NCI-H128 (cell line): ENCODE results near the gene NRXN3.
"Not testable (repeated sequence)": the region's sequence is repeated elsewhere in the genome, so short reads cannot be mapped to it uniquely, and the experiment has no call there.

Experiments
- DNase-seq: peaks from one replicate; lab custom pipeline; 2025; ENCODE audit not compliant: unreplicated experiment; lab: John Stamatoyannopoulos, UW

Gene NRXN3

DNA sequence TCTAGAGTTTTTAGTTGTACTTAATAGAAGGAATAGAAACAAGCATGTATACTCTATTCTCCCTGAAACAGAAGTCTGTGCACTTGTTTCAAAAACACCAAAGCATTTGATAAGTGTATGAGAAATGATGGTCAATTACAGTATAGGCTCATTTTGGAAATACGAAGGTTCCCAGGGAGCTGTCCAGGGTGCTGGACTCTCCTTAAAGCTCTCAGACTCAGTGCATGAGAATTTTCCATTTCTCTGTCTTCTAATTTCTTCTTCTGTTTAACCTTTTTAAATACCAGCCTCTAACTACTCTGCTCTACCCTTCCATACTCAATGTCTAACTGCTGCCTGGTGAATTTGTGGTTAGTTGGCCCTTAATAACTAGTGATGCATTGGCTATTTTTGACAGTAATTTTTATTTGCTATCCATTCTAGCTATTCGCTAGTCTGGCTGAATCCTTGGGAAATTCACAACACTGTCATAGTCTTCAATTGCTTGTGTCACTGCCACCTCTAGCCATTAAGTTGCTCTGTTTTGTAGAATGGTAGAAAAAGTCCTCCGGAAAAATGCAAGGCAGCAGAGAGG lies 229.2 kb downstream of the NRXN3 start:
- DNase-seq = no peak

DNA sequence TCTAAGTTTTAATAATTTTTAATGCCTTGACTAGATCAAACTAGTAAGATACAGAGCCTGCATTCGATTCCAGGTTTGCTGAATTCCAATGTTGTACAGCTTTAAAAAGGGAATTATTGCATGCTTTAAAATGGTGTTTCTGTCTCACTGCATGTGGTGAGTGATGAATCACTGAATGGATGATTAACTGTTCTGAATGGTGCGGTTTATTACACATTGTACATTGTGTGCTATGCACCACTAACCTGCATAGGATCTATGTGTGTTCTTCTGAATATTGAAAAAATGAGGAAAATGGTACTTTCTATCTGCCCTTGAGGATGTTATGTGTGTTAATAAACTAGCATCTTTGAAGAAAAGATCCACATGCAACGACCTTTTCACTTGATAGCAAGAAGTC lies 231.7 kb downstream of the NRXN3 start:
- DNase-seq = no peak

DNA sequence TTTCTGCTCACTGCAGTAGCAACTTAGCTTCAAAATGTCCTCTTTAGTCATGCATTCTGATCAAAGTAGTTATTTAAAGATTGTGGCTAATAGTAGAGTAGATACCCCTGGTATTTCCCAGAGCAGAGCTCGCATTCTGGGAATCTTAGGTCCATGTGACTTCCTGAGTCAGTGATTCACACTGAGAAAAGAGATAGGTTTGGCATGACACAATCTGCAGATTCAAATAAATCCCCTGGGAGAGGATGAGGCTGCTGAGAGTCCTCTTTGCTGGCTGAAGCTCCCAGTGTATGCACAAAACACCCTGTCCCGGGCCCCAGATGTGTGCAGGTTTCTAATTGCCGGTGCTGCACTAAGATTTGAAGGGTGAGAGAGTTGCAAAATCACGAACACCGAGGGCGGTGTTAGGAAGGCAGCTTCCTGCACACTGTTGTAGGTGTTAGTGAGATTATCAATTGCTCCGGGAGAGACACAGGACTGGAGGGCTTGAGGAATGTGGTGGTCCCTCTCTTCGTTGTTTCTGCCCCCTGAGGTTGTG lies 233.2 kb downstream of the NRXN3 start:
- DNase-seq = no peak

DNA sequence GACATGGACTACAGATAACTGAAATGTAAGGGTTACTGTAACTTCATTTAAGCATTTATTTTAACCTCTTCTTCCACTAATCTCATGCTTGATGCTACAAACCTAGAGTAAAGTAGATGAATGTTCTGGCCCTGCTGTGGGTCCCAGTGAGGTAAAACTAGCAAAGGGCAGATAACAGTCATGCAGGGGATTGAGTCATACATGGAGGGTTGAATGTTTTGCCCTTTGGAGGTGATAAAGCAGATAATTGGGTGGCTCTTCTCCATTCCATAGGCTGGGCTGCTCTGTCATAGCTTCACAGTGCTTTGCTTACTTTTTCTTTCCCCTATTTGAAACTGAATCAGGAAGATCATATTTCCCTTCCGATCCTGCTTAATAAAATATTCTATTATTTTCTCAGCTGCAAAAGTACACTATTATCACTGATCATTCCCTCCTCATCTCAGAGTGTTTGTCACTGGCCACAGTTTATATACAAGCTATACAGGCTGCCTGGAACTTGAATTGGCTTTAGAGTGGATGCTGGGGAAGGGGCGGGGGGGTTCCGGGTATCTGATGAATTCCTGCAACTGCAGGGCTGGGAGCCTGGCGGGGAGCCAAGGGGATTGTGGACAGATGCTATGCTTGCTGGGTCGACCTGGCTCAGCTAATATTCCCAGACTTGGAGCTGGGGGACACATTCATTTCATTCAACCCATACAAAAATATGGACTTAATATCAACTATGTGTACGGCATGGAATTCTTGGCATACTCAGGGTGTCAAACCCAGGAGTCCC lies 235.1 kb downstream of the NRXN3 start:
- DNase-seq = no peak

DNA sequence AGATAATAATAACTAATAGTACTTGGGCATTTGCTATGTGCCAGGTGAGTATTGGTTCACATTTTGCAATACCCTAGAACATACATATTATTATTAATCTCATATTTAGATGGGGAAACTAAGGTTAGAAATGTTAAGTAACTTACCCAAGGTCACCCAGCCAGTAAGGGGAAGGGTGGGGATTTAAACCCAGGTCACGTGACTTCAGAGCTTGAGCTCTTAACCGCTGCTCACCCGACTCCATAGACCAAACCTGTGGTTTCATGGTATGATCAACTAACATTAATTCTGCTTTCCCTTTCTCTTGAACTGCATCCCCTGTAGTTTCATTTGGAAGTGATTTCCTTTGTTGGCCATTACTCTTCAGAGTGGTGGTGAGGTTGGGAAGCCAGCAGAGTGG lies 242.3 kb downstream of the NRXN3 start:
- no peak for DNase-seq

DNA sequence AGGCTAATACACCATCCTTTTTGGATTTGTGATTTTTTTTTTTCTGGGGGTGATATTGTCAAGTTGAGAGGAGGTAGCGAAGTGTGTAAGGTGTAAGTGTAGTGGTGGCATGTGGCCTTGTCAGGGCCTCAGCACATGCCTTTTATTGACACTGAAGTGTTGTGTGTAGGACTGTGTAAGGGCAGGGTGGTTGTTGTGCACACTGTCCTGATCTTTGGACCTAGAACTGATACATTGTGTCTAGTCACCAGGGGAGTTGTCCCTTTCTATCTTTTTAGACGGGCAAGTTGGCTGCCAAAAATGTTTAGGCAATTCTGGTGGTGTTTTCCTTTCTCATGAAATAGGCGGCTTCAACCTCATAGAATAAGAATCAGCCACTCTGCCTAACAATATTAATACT lies 244.0 kb downstream of the NRXN3 start:
- no peak for DNase-seq

DNA sequence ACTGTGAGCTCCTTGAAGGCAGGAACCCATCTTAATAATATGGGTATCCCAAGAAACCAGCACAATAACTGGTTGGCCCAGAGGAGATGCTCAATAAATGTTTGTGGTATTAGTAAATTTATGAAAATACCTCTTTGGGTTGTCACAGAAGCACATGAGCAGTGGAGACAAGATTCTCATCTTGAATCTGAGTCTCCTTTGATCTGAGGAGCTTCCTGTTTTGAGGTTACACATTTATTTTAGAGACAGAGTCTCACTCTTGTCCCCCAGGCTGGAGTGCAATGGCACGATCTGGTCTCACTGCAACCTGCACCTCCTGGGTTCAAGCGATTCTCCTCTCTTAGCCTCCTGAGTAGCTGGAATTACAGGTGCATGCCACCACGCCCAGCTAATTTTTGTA lies 247.4 kb downstream of the NRXN3 start:
- DNase-seq = no peak

DNA sequence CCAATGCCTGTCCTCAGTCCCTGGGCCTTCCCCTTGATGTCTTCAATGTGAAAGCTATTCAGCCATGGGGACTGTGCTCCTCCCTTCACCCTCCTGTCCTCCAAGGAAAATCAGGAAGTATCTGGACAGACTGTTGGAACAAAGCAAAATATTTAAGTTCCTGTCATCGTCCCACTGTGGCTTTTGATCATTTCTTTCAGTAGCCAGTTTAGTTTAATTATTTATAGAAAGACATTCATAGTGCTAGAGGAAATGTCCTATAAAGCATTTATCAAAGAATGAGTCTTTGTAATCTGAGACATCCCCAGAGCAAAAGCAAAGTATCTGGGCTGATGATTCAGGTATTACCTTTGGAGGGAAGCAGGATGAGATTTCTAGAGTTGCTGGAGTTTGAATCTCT lies 254.1 kb downstream of the NRXN3 start:
- DNase-seq = no peak

DNA sequence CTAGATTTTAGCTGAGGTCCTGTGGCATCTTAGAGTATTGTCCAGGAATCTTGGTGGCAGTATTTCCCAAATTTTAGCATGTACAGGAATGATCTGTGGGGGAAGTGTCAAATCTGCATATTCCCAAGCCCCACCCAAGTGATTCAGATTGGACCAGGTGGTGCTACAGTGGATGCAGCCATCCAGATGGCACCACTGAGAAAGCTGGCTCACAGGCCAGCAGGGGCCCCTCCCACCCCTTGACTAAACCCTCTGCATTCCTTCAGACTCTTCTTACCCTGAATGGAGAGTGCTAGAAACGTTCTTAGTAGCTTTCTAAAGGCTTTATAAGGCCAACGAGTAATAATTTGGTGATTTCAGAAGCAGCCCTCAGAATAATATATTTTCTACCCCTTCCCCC lies 255.2 kb downstream of the NRXN3 start:
- DNase-seq = no peak

DNA sequence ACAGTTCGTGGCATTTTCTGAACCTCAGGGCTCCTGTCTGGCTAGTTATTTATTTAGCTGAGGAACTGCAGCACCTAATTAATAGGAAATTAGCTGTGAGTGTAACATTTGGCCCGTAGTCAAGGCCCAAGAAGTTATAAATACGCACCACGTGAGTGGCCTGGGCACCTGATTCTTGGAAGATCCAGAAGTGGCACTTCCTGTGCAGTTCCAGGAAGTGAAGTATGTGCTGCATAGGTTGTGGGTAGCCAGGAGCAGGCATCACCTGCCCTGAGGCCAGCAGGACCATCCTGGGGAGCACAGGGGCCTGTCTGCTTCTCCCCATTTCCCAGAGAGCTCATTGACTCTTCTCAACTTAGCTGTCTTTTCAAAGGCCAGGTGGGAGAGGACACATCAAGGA lies 255.6 kb downstream of the NRXN3 start:
- DNase-seq = no peak

DNA sequence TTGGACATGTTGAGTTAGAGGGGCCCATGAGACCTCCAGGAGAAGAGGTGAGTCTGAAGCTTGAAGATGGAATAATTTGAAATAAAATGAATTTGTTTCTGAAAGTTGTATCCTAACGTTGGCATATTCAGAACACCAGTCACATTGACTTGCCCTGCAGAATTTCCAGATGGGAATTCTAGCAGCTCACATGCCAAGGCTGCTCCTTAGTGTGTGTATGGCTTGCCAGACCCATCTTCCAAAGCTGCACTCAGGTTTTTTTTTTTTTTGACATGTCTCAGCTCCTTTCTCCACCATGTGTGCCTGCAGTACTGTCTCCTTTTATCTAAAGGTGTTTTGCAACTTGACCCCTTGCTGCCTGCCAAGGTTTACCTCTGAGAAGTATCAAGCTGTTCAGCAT lies 261.9 kb downstream of the NRXN3 start:
- no peak for DNase-seq

DNA sequence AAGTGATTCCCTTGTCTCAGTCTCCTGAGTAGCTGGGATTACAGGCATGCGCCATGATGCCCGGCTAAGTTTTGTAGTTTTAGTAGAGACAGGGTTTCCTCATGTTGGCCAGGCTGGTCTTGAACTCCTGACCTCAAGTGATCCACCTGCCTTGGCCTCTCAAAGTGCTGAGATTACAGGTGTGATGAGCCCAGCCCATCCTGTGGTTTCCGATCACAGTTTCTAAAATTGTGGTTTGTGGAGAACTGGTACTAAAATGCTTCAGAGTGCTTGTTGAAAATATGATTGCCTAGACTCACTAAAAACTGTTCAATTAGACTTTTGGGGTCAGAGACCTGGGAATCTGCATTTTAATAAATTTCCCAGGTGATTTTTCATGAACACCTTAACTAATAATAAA lies 267.3 kb downstream of the NRXN3 start:
- not testable (repeated sequence) for DNase-seq

DNA sequence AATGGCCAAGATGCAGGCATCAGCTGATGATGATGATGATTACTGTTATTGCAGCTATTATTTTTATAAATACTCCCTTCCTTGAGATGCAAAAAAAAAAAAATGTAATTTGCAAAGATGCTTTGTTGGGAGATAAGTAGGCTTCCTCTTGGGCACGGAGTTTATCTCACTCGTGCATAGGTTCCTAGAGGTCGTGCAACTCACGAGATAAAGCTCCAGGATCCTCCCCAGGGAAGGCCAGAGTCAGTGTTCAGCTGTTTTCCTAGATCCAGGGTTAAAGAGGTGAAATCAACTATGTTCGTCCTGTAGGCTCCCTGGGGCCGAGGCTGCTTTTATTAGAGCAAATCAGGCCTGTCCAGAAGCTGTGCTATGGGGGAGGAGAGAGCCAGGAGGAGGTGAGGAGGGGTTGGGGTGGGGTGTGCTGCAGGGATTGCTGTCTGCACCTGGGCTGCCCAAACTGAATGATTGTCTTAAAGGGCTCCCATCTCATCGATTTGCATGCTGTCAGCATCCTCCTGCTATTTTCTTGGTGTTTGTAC lies 270.3 kb downstream of the NRXN3 start:
- DNase-seq = no peak

DNA sequence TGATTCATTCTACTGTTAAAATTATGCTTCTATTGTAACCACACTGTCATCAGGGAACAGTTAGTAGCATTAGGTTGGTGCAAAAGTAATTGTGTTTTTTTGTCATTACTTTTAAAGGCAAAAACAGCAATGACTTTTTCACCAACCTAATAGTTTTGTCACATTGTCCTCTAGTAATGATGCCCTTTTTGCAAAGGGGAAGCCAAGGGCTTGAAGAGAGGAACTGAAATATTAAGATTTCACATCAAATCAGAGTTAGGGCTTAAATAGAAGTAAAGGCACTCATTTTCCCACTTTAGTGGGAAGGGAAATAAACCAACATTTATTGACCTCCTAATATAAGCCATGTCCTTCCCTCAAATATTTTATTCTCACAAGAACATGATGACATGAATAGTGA lies 273.7 kb downstream of the NRXN3 start:
- no peak for DNase-seq

DNA sequence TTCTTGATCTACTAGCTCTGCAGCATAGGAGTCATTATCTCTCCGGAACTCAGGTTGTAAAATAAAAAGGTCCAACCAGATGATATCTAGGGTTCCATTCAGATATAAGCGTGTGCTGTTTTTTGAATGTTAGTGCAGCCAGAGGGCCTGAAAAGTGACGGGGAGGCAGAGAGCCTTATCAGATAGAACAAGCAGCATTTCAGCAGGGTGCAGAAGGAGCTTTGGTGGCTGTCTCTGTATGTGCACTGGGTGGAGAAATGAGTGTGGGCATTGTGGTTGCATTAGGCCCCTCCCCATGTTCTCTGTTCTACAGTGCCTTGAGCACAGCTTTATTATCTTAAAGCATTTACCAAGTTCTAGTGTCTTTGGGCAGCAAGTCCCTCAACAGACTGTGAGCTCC lies 275.1 kb downstream of the NRXN3 start:
- no peak for DNase-seq

DNA sequence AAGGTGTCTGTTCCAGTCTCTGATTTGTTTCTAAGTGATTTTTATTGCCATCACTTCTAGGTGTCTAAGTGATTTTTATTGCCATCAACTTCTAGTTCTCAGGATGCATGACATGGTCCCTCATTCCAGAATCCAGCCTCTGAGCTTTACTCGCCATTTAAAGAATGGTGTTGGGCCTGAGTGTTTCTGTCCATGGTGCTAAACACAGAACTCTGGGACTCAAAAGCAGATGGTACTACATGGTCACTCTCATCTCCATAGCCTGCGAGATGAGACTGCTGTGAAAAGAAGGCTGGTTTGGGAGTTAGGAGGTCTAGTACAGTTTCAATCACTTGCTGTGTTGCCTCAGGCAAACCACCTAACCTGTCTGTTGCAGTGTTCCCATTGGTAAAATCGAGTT lies 276.6 kb downstream of the NRXN3 start:
- no peak for DNase-seq

DNA sequence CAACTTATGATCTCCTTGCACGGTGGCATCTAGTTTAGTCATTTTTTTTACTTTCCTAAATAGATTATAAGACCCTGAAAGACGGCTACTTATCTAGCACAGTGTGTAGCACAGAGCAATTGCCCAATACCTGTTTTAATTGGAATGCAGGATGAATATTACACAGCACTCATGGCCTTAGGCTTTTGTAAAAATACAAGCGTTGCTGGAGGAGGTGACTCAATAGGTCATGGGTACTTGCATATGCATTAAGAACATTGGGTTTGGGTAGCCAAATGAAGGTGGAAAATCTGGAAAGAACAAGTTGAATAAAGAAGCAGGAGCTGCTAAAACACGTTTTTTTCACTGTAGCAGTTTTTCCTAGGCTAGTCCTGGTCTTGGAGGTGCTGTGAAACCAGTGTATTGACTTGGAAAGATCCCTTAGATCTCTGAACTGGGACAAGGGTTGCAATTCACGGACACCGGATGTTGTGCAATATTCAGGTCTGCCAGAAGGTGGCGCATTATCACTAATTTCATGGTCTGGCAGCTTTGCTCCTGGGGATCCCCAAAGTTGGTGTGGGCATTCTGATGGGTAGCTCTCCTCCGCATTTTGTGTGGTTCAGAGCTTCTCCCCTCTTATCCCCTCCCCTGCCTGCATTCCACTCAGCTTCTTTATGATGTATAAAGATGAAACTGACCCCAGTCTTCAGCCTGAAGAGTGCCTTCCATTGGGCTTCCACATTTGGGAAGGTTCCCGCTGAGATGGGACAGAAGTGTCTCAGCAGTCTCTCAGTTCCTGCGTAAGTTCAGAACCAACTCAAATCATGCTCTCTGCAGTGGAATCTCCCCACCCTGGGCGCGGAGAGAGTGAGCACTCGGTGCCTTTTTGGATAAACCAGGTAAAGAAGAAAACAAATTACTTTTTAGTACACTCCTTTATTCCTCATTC lies 278.3 kb downstream of the NRXN3 start:
- DNase-seq = peak; percentile 37

DNA sequence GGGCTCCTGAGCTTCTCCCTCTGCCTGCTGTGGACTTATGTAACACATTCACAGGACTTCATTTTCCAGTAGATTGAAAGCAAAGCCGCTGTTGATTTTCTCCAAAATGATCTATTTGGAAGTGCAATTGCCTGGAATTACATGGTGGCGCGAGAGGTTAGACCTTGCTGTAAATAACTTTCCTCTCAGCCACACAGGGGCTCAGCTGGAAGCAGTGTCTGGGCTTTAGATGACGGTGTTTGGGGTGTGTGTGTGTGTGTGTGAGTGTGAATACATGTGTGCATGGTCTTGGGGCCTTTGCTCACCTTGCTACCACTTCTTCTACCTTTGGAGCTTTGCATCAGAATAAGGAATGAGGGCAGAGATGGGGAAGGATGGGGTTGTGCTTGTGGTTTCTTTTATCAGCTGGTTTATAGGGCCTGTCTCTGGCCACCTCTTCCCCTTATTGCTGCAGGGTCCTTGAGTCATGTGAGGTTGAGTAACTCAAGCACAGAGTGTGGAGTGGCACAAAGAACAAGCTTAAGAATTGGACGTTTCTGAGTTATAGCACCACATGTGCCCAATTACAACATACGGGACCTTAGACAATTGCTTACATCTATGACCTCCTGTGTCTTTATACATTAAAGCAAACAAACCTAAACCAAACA lies 280.6 kb downstream of the NRXN3 start:
- no peak for DNase-seq

DNA sequence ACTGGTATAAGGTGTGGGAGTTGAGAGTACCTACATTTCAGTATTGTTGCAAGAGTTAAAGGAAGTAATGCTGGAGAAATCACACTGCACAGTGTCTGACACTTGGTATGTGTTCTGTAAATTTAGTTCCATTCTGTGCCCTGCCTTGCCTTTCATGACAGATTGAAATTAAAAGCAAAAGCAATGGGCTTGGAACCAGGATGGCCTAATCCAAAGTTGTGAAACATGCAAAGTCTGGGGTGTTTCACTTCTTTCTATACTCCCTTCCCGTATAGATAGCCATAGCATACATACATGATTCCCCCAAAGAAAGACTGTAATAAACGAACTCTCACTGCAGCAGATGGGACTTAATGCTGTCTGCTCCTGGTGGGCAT lies 281.1 kb downstream of the NRXN3 start:
- no peak for DNase-seq

DNA sequence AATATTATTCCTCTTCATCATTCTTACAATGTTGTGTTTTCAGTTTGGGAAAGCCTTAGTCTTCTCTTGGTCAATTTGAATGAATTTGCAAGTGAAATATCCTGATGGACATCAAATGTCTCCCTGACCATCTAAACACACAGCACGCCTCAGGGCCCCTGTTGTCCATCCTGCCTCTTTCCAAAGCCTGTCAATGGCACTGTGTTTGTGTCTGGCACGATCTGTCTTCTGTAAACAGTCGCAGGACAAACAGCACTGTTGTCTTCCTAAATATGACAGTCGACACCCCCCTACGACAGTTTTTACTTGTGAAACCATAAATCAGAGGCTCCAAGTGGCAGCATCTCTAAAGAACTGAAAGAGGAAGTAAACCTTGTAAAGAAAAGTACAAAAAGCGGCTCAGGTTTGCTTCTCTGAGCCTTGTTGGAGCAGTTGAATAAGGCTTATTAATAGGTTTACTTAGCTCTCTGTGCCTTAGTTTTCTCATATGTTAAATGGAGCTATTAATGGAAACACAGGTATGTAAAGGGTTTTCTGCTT lies 285.8 kb downstream of the NRXN3 start:
- DNase-seq = no peak

DNA sequence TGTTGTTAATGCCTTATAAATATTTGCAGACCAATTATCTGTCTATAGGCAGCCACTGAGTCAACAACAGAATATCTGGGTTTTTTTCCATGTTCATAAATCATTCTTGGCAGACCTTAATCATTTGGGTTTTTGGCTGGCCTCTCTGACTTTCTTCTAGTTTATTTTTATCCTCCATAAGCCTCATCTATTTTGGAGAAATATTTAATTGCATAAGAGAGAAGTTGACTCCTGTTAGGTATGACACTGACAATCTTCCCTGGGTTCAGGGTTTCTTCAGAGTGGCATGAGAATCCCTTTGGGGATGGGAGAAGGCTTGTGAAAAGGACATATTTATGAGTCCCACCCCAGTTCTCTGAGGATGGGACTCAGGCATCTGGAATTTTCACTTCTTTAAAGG lies 299.8 kb downstream of the NRXN3 start:
- no peak for DNase-seq
